ENCODE data around the gene PLCD4. TPM values are rescaled to one million over a fixed set of nuclear protein-coding genes. Genes with fewer than 3 reads are reported as not detected.

PLCD4 gene
- total RNA-seq, 3 donors from 2014 or later (not counting 1 experiment from before 2014, with no cell fraction given) = 0.43 to 0.83 (median 0.54) TPM

GRCh38 chr2:218631837-218632236 is 24.1 kb downstream of the PLCD4 start:
- Histone ChIP-seq H3K9me3 (ENCODE audit: control insufficient read depth, insufficient read depth, low read length) (no peaks in the 10 kb centered on the region), H3K27ac (ENCODE audit: low read length) (no peak overlapping the region), H3K36me3 (ENCODE audit: control insufficient read depth, insufficient read depth, low read length) (peaks cover 25% of the 10 kb centered on the region), H3K4me3 (ENCODE audit: low read length) (no peak overlapping the region), H3K27me3 (ENCODE audit: control insufficient read depth, insufficient read depth, low read length) (no peaks in the 10 kb centered on the region), H3K4me1 (ENCODE audit: control insufficient read depth, insufficient read depth, low read length) (no peaks in the 10 kb centered on the region)
- WGBS (ENCODE audit: insufficient coverage) = 81% methylated on average over 3 of the region's 4 CpGs
- no peak for TF ChIP-seq CTCF (IDR thresholded peaks at IDR 0.05)
- no peaks in the 10 kb centered on the region for H3K9me3 Mint-ChIP-seq
- H3K36me3 Mint-ChIP-seq = no peaks in the 10 kb centered on the region
- no peak overlapping the region for H3K4me3 Mint-ChIP-seq
- DNase-seq (no peak), ATAC-seq (no peak)
- no peak overlapping the region for H3K27ac Mint-ChIP-seq
- no peaks in the 10 kb centered on the region for H3K4me1 Mint-ChIP-seq
- no peaks in the 10 kb centered on the region for H3K27me3 Mint-ChIP-seq (ENCODE audit: low read depth in 2 of 2)
- intact Hi-C loops (cut with micrococcal nuclease) = no loop called here

- no peak overlapping the region for H3K4me3 ChIP-seq (ENCODE audit: low read length)
- Mint-ChIP-seq H3K27me3 (ENCODE audit: low read depth in 2 of 2) (no peaks in the 10 kb centered on the region), H3K27ac (no peak overlapping the region), H3K9me3 (no peaks in the 10 kb centered on the region), H3K4me3 (no peak overlapping the region), H3K36me3 (peaks cover 10% of the 10 kb centered on the region), H3K4me1 (no peaks in the 10 kb centered on the region)
- intact Hi-C loops (cut with micrococcal nuclease) = no loop called here
- no peaks in the 10 kb centered on the region for H3K9me3 ChIP-seq (ENCODE audit: control insufficient read depth, insufficient read depth, low read length)
- TF ChIP-seq CTCF (IDR thresholded peaks at IDR 0.05) = no peak
- no peak for DNase-seq
- no peaks in the 10 kb centered on the region for H3K27me3 ChIP-seq (ENCODE audit: control insufficient read depth, insufficient read depth, low read length)
- no peak overlapping the region for H3K27ac ChIP-seq (ENCODE audit: low read length)
- H3K4me1 ChIP-seq (ENCODE audit: control insufficient read depth, insufficient read depth, low read length) = no peaks in the 10 kb centered on the region
- WGBS (ENCODE audit: insufficient coverage) = 98% methylated on average over 5 of the region's 5 CpGs
- no peak for ATAC-seq
- H3K36me3 ChIP-seq (ENCODE audit: control insufficient read depth, insufficient read depth, low read length) = peaks cover 59% of the 10 kb centered on the region
Measured at GRCh38 chr2:218635719-218636118, 28.0 kb downstream of the PLCD4 start.

GRCh38 chr2:218638372-218638771 is 30.7 kb downstream of the PLCD4 start:
- intact Hi-C loops (cut with micrococcal nuclease) = no loop called here
- TF ChIP-seq CTCF (IDR thresholded peaks at IDR 0.05) = no peak
- peaks cover 10% of the 10 kb centered on the region for H3K36me3 Mint-ChIP-seq
- no peak overlapping the region for H3K27ac ChIP-seq (ENCODE audit: low read length)
- H3K4me3 Mint-ChIP-seq = no peak overlapping the region
- no peak for ATAC-seq
- no peaks in the 10 kb centered on the region for H3K9me3 Mint-ChIP-seq
- H3K27me3 Mint-ChIP-seq (ENCODE audit: low read depth in 2 of 2) = no peaks in the 10 kb centered on the region
- no peaks in the 10 kb centered on the region for H3K27me3 ChIP-seq (ENCODE audit: control insufficient read depth, insufficient read depth, low read length)
- H3K27ac Mint-ChIP-seq = no peak overlapping the region
- no peaks in the 10 kb centered on the region for H3K9me3 ChIP-seq (ENCODE audit: control insufficient read depth, insufficient read depth, low read length)
- peaks cover 77% of the 10 kb centered on the region for H3K36me3 ChIP-seq (ENCODE audit: control insufficient read depth, insufficient read depth, low read length)
- no peak overlapping the region for H3K4me3 ChIP-seq (ENCODE audit: low read length)
- H3K4me1 Mint-ChIP-seq = no peaks in the 10 kb centered on the region
- no peaks in the 10 kb centered on the region for H3K4me1 ChIP-seq (ENCODE audit: control insufficient read depth, insufficient read depth, low read length)
- DNase-seq = no peak
- WGBS (ENCODE audit: insufficient coverage) = 97% methylated on average over 18 of the region's 18 CpGs

- H3K9me3 Mint-ChIP-seq = no peaks in the 10 kb centered on the region
- no peak overlapping the region for H3K27ac Mint-ChIP-seq
- H3K4me1 Mint-ChIP-seq = no peaks in the 10 kb centered on the region
- H3K4me3 Mint-ChIP-seq = no peak overlapping the region
- Histone ChIP-seq H3K27ac (ENCODE audit: low read length) (no peak overlapping the region), H3K9me3 (ENCODE audit: control insufficient read depth, insufficient read depth, low read length) (no peaks in the 10 kb centered on the region), H3K27me3 (ENCODE audit: control insufficient read depth, insufficient read depth, low read length) (no peaks in the 10 kb centered on the region), H3K4me1 (ENCODE audit: control insufficient read depth, insufficient read depth, low read length) (no peaks in the 10 kb centered on the region), H3K4me3 (ENCODE audit: low read length) (no peak overlapping the region), H3K36me3 (ENCODE audit: control insufficient read depth, insufficient read depth, low read length) (peaks cover 84% of the 10 kb centered on the region)
- peaks cover 10% of the 10 kb centered on the region for H3K36me3 Mint-ChIP-seq
- 97% methylated on average over 18 of the region's 18 CpGs for WGBS (ENCODE audit: insufficient coverage)
- intact Hi-C loops (cut with micrococcal nuclease) = no loop called here
- DNase-seq (no peak), ATAC-seq (no peak)
- H3K27me3 Mint-ChIP-seq (ENCODE audit: low read depth in 2 of 2) = no peaks in the 10 kb centered on the region
- TF ChIP-seq CTCF (IDR thresholded peaks at IDR 0.05) = no peak
Measured at GRCh38 chr2:218642121-218642656, 34.5 kb downstream of the PLCD4 start.

Measured in natural killer cell (primary cell).